Fibroblast of villous mesenchyme (primary cell): Measurements from ENCODE around the gene TMEM51. TPM values are rescaled to one million over a fixed set of nuclear protein-coding genes. Genes with fewer than 3 reads are reported as not detected.

Experiments
- DNase-seq: peaks from one replicate; pipeline ENCODE4 v3.0.0-alpha.2; 2010; ENCODE audit warnings: low read depth
- H3K4me3 ChIP-seq: 2 replicates; pipeline ENCODE4 v1.5.1; 2011; ENCODE audit warnings: low read depth, mild to moderate bottlenecking, low read length
- CTCF ChIP-seq: IDR thresholded peaks from 2 replicates; pipeline ENCODE4 v1.5.1; 2012; ENCODE audit warnings: low read depth, mild to moderate bottlenecking, low read length; ENCODE audit not compliant: insufficient read depth
- total RNA-seq: library from RNA; depleted of rRNA; stranded (reverse); fragments of >200 nt; gene quantifications from 2 replicates; pipeline ENCODE4 v1.2.3, GENCODE V29; 2012

TMEM51 gene
- total RNA-seq, 1 donor, result 18.6 TPM

GRCh38 chr1:15151871-15152270 lies 1.7 kb upstream of the TMEM51 start:
- peak overlapping the region; percentile 72 for H3K4me3 ChIP-seq
- TF ChIP-seq CTCF, result no peak
- peak; percentile 43 for DNase-seq

- peak; percentile 82 for TF ChIP-seq CTCF
- peak overlapping the region; percentile 72 for H3K4me3 ChIP-seq
- peak; percentile 96 for DNase-seq
Measured at GRCh38 chr1:15152318-15153183, 996 bp upstream of the TMEM51 start.

GRCh38 chr1:15153842-15154479 lies 414 bp downstream of the TMEM51 start:
- peak; percentile 73 for TF ChIP-seq CTCF
- peak; percentile 68 for DNase-seq
- H3K4me3 ChIP-seq, result peak overlapping the region; percentile 72

GRCh38 chr1:15154480-15155036 lies 1.0 kb downstream of the TMEM51 start:
- peak; percentile 67 for DNase-seq
- H3K4me3 ChIP-seq, result peak overlapping the region; percentile 72
- TF ChIP-seq CTCF, result no peak

- TF ChIP-seq CTCF, result no peak
- DNase-seq, result no peak
- peak overlapping the region; percentile 72 for H3K4me3 ChIP-seq
Measured at GRCh38 chr1:15155191-15155590, 1.6 kb downstream of the TMEM51 start.

GRCh38 chr1:15155888-15156741 lies 2.6 kb downstream of the TMEM51 start:
- TF ChIP-seq CTCF, result no peak
- DNase-seq, result peak; percentile 83
- peak overlapping the region; percentile 45 for H3K4me3 ChIP-seq
